NCI-H2227 (cell line): ENCODE measurements around the gene HMCES.

Experiments
- DNase-seq: peaks from one replicate; lab custom pipeline; 2025; ENCODE audit not compliant: unreplicated experiment; lab: John Stamatoyannopoulos, UW

HMCES gene

DNA sequence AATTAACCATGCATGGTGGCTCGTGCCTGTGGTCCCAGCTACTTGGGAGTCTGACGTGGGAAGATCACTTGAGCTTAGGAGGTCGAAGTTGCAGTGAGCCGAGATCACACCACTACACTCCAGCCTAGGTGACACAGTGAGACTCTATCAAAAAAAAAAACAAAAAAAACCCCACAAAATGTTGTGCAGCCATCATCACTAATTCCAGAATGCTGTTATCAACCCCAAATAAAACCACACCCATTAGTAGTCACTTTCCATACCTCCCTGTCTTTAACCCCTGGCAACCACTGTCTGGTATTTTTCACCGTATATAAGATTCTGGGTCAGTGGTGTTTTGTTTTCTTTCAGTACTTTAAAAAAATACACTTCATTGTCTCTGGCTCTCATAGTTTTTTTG is 16.6 kb downstream of the HMCES start:
- DNase-seq = no peak

DNA sequence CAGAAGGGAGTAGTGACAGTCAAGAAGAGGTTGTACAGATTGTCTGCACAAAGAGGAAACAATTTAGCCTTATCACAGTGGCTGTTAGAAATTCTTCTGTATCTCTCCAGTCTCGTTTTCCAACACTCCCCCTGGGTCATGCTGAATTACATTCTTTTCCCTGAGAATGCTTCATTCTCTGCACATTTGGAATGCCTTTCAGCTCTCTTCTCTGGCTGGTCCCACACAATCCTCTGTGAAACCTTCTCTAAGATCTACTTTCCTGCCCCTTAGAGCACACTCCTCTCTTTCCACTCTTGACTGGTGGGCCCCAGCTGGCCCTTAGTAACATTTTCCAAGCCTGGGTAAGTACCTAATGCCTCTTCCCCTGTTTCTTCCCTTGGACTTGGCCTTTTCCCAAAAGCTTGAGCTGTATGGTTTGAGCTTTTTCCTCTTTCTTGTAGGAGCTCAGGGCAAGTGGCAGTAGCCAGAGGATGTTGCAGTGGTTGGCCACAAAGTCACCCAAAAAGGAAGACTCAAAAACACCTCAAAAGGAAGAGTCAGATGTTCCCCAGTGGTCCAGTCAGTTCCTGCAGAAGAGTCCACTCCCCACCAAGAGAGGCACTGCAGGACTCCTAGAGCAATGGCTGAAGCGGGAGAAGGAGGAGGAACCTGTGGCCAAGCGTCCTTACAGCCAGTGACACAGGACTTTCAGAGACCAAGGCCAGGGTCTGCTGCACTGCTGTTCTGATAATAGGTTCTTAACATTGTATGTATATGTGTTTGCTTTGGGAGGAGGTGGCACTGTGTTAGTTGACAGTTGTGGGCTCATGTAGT is 25.7 kb downstream of the HMCES start:
- DNase-seq = no peak

DNA sequence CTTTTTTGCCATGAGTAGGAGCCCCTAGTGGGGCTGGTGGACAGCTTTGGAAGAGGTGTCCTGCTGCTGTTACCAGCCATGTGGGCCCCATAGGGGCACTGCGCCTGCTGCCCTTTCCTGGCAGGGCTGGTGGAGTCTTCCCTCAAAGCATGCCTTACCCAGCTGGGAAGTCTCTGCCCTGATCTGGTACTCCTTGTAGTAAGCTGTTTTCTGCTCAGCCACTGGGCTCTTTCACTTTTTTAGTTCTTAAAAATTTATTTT is 26.2 kb downstream of the HMCES start:
- DNase-seq = peak; percentile 7

DNA sequence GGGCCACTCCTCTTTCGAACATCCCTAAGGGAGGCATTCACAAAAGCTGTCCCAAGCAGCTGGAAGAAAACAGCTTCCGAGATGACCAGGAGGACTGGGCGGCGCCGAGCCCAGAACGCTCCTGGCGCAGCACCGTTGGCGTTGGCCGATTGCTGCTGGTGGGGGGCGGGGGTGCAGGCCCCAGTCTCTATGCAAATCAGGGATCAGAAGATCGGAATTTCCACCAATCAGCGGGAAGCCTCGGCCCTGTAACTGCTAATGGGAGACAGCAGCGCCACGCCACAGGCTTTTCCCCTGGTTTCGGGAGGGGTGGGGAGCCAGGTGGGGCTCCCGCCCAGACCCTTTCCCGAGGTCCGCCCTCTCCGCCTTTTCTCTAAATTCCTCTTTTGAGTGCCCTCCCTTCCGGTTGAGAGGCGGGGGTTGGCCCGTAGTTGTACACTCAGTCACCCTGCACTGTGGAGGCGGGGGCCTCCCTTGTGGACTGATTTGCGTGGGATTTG is 27.0 kb downstream of the HMCES start:
- DNase-seq = peak; percentile 93

DNA sequence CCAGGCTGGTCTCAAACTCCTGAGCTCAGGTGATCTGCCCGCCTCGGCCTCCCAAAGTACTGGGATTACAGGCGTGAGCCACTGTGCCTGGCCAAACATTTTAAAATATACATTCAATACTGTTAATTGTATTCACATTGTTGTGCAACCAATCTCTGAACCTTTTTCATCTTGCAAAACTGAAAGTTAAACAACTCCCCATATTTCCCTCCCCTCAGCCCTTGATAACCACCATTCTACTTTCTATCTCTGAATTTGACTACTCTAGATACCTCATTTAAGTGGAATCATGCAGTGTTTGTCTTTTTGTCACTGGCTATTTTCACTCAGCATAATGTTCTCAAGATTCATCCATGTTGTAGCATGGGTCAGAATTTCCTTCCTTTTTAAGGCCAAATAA is 30.0 kb downstream of the HMCES start:
- DNase-seq = no peak

DNA sequence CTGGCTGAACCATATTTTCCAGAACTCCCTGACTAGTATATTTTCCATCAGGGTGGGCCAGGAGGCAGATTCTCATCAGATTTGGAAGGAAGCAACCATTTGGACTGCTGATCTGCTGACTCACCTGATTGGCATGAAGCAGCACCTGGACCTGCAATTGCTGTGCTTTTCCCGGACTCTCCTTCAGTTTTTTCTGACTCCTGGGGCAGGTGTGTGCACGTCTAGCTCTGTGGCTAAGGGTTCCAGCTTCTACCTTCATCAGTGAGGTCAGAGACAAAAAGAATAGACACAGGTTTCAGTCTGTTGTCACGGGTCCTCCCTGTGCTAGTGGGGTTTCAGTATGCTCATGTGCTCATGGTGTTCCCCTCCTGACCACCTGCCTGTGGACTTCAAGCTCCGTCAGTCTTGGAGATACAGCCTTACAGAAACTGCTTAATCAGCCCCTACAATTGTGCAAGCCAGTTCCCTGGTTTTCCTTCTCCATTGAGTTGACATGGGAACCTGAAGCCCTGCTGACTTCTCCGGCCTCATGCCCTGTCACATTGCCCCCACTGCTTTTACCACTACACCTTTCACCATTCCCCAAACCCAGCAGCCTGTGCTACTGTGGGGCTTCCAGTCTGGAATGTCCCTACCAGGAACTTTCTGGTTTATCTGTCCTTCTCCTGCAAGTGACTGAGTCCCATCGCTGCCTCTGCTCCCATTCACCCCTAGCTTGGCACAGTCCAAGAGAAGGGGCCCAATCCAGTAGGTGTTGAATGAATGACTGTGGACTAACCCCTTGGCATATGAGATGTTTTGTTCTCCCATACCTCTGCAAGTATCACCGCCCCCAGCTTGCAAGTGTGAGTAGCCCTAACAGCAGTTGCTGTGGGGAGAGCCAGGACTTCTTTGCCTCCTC is 31.7 kb downstream of the HMCES start:
- DNase-seq = no peak

DNA sequence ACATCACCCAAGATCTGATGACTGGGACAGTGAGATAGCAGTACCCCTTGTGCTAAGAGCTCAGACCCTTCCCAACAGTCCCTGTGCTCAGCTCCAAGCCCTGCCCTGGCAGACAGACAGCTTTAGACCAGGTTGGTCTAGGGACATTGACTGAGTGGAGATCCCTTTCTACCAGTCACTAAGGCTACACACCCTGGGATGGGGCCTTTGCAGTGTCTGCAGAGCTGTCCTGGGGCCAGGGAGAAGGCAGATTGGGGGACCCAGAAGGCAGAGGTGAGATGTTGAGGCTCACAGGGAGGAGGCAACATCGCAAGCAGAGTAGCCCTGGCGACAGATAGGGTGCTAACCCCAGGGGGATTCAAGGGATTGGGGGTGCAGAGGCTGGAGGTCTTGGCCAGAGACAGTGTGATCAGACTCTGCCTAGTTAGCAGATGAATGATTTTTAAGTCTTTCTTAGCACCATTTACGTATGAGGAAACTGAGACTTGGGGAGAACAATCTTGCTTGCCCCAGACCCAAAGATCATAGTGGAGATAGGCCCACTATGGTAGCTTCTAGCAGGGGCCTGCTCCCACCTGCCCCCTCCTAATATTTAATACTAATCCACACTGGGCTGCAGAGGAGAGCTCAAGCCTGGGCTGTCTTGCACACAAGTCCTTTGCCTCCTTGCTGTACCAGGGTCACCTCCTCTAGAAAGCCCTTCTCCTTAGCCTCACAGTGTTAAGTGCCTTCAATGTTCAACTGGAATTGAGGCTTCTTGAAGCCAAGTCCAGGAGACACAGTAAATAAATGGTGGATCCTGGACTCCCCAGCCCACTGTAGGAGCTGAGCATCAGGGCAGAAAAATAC is 32.6 kb downstream of the HMCES start:
- DNase-seq = no peak

DNA sequence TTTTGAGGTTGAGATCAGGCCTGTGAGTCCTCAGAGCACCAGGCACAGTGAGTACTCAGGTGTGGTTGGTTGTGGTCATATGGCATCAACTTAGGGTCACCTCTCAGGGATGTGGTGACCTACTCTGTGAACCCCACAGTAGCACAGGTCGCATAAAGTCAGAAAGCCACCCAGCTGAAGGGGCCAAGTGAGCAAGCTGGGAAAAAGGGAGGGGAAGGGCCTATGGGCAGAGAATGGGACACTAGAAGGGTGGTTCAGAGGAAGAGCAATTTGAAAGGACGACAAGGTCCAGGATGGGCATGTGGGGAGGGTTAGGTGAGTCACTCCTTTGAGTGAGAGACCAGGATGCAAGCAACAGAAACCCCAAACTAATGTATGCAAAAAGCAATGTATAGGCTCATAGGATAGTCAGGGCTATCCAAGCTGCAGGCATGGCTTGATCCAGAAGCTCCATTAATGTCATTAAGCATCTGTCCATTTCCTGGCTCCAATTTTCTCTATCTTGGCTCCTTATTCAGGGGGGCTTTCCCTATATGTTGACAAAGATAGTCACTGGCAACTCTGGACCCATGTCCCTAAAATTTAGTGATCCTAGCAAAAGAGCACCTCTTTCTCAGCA is 33.5 kb downstream of the HMCES start:
- DNase-seq = no peak

DNA sequence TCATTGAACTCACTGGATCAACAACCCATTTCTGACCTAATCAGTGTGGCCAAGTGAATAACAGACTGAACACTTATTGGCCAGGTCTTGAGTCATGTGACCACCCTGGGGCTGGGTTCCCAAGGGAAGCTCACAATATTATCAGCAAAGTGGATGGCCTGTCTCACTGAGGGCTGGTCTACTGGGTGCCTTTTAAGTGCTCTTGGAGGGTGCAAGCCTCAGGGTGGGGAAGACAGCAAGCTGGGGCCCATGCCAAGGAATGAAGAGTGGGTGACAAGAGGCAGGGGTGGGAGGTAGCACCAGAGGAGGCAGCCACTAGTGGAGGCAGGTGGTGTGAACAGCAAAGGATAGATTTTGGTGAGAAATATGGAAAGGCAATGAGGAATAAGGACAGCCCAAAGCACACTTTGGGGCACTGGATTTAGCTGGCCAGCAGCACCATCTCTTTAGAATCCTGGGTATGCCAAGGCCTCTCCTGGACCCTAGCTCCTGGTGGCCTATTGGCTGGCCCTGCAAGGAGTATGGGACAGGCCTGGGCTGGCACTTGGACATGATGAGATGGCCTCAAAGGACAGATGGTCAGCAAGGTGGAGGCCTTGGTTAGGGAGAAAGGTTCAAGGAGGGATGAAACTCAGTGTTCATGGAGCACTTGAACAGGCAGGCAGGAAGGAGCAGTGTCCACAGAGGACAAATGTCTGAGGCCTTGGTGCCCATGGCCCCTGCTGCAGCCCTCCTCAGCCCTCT is 34.2 kb downstream of the HMCES start:
- DNase-seq = no peak

DNA sequence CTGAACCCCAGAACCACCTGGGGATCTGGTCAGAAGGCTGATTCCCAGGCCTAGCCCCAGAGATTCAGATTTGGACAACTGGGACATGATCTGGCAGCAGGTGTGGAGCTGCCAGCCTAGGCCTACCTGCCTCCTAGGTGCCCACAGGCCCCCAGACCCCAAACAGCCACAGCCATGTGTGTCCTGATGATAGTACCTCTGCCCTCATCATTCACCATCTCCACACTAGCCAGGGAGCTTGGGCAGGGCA is 34.7 kb downstream of the HMCES start:
- DNase-seq = no peak

DNA sequence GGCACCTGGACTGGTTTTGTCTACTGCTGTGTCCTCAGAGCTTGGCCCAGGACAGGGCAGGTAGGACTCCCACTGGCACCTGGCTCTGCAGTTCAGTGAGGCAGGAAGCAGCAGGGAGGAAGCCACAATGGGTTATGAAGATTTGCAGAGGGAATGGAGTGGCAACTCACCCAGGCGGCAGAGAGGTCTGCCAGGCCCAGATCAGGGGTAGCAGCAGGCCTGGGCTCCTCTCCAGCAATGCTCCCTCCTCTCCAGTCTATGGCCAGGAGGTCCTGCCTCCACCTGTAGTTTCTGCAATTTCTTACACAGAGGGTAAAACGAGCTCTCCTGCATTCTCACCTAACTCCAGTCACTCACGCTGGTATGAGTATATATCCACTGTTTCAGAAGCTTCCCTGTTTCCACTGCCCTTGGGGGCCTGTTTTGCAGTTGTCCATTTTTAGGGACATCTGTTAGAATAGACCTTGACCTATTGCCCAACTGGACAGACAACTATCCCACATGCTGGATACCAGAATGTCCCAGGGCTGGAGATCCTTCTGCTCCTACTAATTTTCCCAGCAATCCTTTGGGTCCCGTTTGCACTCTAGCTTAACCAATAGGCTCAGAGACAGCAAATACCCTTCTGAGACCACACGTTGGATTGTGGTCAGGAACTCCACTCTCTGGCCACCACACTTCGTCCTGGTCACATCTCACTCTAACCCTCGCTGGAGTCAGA is 35.2 kb downstream of the HMCES start:
- DNase-seq = no peak

DNA sequence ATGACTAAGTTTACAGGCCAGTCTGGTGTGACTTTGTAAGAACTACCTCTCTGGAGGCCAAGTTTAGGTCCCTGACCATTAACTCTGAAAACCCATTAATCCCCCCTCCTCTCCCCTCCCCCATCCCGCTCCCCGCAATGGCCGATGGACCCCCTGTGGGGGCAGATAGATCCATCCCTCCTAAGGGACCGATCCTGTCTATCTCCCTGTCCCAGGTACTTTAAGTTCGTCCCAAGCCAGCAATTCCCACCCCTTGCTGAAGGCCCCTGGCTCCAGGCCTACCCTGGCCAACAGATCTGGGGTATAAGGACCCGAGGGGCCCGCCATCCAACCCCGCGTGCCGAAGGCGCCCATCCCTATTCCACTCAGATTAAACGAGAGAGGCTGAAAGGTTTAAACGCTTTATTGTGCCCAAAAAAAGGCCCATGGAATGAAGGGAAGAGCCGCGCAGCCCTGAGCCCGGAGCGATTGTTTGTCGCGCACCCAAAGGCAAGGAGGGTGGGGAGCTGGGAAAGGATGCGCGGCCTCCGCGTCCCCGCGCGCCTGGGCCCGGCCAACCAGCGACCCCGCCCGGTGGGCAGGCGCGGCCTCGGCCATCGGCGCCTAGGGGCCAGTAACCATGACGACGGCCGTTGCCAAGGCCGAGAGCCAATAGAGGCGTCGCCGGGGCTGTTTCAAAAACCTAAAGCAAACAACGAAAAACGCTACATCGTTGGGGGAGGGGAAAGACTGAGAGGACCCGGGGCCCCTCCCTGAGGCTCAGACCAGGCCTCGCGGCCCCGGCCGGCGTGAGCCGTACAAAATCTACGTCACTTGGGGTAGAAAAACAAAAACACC is 35.9 kb downstream of the HMCES start:
- DNase-seq = peak; percentile 94

DNA sequence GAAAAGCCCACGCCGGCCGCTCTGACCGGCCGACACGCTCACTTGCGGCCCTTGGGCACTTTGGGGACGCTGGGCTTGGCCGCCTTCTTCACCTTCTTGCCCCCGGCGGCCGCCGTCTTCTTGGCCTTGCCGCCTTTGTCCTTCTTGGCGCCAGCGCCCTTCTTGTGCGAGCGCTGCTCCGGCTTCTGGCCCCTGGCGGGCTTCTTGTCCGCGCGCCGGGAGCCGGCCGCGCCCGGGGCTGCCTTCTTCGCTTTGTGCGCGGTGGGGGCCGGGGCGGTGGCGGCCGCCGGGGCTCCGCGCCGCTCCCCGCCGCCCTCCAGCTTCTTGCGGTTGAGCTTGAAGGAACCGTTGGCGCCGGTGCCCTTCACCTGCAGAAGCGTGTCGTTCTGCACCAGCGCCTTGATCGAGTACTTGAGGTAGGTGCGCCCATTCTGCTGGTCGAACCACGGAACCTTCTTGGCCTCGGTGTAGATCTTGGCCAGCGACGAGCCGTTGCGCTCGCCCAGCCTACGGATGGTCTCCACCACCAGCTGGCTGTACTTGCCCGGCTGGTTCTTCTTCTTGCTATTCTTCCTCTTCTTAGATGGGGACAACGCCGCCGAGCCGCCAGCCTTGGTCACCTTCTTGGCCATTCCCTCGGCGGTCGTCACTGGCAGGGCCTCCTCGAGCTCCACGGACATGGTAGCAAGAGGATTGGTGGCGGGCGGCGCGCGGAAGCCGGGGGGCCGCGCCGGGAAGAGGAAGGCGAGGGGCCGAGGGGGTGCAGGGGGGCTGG is 36.7 kb downstream of the HMCES start:
- DNase-seq = peak; percentile 23

DNA sequence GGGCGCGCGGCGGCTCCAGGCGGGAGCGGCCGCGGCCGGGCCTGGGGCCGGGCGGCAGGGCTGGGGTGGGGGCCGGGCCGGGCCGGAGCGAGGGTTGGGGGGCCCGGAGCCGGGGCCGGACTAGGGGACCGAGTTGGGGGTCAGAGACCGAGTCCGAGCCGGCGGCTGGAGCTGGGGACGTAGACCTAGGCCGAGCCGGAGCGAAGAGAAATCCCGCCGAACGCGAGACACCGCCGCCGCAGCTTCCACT is 37.3 kb downstream of the HMCES start:
- no peak for DNase-seq

DNA sequence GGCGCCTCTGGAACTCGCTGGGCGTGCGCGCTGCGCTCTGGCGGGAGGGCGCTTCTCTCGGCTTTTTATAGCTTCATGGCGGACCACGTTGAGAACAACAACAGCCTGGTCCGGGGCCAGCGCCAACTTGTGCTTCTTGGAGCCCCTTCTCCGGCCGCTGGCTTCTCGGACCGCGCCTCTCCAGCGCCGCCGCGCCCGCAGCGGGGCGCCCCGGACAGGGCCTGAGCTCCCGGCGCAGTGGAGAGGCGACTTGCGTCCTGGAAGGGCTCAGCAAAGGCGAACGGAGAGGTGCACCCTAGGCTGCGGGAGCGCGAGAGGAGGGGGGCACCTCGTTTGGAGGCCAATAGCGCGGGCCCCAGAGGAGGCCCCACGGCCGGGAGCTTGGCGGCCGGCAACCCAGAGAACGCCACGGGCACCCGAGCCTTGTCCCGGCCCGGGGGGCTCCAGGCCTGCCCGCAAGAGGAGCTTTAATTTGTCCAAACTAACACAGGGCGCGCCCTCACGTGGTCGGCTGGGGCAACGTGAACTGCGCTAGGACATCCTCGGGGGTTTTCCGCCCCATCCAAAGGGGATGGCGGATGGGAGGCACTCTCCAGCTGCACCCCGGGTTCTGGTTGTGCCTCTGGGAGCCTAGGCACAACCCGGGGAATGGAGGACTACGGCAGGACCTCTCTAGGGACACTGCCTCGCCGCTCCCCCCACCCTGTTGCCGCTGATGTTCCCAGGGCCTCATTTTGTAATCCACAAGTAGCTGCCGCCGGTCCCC is 37.8 kb downstream of the HMCES start:
- DNase-seq = peak; percentile 88

DNA sequence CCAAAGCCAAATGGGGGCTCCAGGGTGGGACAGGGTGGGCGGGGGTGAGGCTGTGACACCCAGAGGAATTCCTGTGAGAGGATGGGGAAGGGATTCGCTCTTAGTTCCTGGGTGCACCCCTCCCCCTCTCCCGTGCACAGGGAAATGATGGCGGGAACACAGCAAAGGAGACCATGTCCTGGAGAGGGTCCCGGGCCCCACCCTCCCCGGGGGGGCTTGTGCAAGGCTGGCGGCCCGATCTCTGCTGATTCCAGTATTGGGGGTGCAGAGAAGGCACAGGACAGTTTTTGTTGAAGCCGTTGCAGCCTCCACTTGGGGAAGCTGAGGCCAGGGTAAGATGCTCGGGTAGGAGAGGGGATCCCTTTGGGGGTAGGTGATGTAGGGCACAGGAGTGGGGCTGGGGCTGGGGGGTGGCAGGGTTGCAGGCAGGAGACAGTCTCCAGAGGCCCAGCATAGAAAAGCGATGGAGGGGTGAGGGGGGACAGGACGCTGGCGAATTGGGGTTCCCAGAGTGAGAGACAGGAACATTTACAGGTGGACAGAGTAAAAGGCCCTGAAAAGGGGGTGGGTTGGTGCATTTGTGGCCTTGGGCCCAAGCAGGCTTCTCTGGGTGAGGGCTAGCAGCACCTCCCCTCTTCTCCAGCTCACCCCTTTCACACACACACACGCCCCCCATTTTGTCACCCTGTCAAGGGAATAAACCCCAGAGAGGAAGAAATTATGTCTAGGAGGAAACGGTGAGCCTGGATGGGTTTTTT is 38.5 kb downstream of the HMCES start:
- peak; percentile 17 for DNase-seq

DNA sequence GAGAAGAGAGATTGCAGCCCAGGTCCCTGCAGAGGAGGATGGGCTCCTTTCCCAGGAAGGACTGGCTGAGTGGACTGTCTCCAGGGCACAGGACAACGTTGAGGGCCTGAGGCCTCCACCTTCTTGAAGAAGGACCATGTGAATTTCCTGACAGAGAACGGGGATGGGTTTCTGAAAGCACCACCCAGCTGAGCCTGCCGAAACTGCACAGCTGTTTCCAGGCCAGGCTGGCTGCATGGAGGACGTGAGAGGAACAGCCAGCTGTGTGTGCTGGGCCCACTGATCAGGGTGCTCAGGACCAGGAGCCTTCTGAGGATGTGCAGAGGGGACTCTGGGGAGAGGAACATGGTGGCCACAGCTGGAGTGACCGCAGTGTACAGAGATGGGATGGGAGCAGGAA is 39.2 kb downstream of the HMCES start:
- no peak for DNase-seq
